Uterus (tissue), 4 donors: ENCODE results near the gene INPP5J. TPM values are rescaled to one million over a fixed set of nuclear protein-coding genes. Genes with fewer than 3 reads are reported as not detected.

ENCODE experiments used
- DNase-seq, 2 donors: peaks; one replicate each; pipeline ENCODE4 v3.0.0-alpha.2; 2019 to 2020
- H3K27ac ChIP-seq, 2 donors: fragments of 200-600 bp; sonication (generic); 1 replicate in 1 of 2; 2 replicates in 1 of 2; pipeline ENCODE4 v1.5.1; 2016 to 2018
- H3K27me3 ChIP-seq, 2 donors: fragments of 200-600 bp; sonication (generic); one replicate each; pipeline ENCODE4 v1.5.1; 2018 to 2019; ENCODE audit warnings: control low read depth in 1 of 2
- H3K36me3 ChIP-seq, 2 donors: fragments of 200-600 bp; sonication (generic); one replicate each; pipeline ENCODE4 v1.5.1; 2019; ENCODE audit warnings: control low read depth in 1 of 2
- H3K4me1 ChIP-seq, 2 donors: fragments of 200-600 bp; sonication (generic); one replicate each; pipeline ENCODE4 v1.5.1; 2018 to 2019; ENCODE audit warnings: control low read depth in 1 of 2
- H3K4me3 ChIP-seq, 2 donors: fragments of 200-600 bp; sonication (generic); 1 replicate in 1 of 2; 2 replicates in 1 of 2; pipeline ENCODE4 v1.5.1; 2018 to 2019; ENCODE audit warnings: mild to moderate bottlenecking in 1 of 2
- H3K9me3 ChIP-seq, 2 donors: fragments of 200-600 bp; sonication (generic); one replicate each; pipeline ENCODE4 v1.5.1; 2019; ENCODE audit warnings: control low read depth in 1 of 2
- POLR2A ChIP-seq, 2 donors: fragments of 450-650 bp; IDR thresholded peaks; one replicate each; pipeline ENCODE4 v1.6.1; 2016; ENCODE audit warnings: antibody characterized with exemption in 2 of 2, mild to moderate bottlenecking in 1 of 2, moderate library complexity in 1 of 2
- intact Hi-C: fragments of 100-400 bp; cut with DNase I; formaldehyde crosslinking; loops from one replicate; pipeline ENCODE4 v1.15.1; 2023; ENCODE audit warnings: low total_unique reads
- total RNA-seq, 4 donors: library from RNA; depleted of rRNA in 3 of 4; stranded (reverse); fragments of >200 nt in 3 of 4; gene quantifications; one replicate each; pipeline versions ENCODE4 v1.1.0 to v1.2.4, GENCODE V29; 2014 to 2023
- TF ChIP-seq, protein P1 (sequence below), 4 experiments: fragments of 200-600 bp in 2 of 4; fragments of 450-650 bp in 2 of 4; sonication (generic) in 2 of 4; IDR thresholded peaks; one replicate each; pipeline ENCODE4 v1.5.1; 2016 to 2019; ENCODE audit warnings: antibody characterized with exemption in 4 of 4, mild to moderate bottlenecking in 2 of 4, moderate library complexity in 1 of 4
- donor health status: DM: yes; HTN: yes; CAD: no.

INPP5J gene
- total RNA-seq, 4 donors from 2014 or later: 0.59 to 7.9 (median 3.0) TPM

DNA sequence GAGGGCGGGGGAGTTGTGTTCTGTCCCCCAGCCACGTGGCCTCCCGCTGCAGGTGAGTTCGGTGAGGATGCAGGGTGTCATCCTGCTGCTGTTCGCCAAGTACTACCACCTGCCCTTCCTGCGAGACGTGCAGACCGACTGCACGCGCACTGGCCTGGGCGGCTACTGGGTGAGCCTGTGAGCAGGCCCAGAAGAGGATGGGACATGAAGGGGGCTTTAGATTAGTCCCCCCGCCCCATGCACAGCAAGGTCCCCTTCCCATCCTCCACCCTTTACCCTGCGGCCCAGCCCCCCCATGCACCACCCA lies 4.1 kb downstream of the INPP5J start:
- Histone ChIP-seq H3K36me3 (no peaks in the 10 kb centered on the region), H3K27me3 (no peaks in the 10 kb centered on the region), H3K27ac (no peak overlapping the region), H3K9me3 (no peaks in the 10 kb centered on the region), H3K4me1 (peaks cover 0 to 6% of the 10 kb centered on the region in 2 donors), H3K4me3 (no peak overlapping the region)
- intact Hi-C loops: no loop called here
- no peak for DNase-seq
- TF ChIP-seq, protein P1, sequence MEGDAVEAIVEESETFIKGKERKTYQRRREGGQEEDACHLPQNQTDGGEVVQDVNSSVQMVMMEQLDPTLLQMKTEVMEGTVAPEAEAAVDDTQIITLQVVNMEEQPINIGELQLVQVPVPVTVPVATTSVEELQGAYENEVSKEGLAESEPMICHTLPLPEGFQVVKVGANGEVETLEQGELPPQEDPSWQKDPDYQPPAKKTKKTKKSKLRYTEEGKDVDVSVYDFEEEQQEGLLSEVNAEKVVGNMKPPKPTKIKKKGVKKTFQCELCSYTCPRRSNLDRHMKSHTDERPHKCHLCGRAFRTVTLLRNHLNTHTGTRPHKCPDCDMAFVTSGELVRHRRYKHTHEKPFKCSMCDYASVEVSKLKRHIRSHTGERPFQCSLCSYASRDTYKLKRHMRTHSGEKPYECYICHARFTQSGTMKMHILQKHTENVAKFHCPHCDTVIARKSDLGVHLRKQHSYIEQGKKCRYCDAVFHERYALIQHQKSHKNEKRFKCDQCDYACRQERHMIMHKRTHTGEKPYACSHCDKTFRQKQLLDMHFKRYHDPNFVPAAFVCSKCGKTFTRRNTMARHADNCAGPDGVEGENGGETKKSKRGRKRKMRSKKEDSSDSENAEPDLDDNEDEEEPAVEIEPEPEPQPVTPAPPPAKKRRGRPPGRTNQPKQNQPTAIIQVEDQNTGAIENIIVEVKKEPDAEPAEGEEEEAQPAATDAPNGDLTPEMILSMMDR (IDR thresholded peaks at IDR 0.05): no peak
- no peak for TF ChIP-seq POLR2A (IDR thresholded peaks at IDR 0.05)

DNA sequence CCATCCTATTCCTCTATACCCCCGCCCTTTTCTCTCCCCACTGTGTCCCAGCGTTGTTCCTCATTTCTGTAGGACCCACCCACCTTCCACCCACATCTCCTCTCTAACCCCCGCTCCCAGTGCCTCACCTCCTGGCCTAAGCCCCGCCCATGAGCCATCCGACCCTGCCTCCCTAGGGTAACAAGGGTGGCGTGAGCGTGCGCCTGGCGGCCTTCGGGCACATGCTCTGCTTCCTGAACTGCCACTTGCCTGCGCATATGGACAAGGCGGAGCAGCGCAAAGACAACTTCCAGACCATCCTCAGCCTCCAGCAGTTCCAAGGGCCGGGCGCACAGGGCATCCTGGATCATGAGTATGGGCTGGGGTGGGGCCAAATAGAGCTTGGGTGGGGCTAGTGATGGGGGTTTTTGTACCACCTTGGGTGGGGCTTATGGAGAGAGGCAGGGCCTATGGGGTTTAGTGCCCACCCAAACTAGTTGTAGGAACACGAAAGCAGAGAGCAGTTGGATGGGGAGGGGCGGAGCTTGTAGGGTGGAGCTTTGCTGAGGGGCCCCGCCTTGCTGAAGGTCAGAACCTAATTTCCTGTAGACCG lies 4.5 kb downstream of the INPP5J start:
- Histone ChIP-seq H3K9me3 (no peaks in the 10 kb centered on the region), H3K27me3 (no peaks in the 10 kb centered on the region), H3K27ac (no peak overlapping the region), H3K4me1 (peaks cover 0 to 6% of the 10 kb centered on the region in 2 donors), H3K36me3 (no peaks in the 10 kb centered on the region), H3K4me3 (no peak overlapping the region)
- DNase-seq: no peak
- no peak for TF ChIP-seq POLR2A (IDR thresholded peaks at IDR 0.05)
- TF ChIP-seq, protein P1 (IDR thresholded peaks at IDR 0.05): no peak
- intact Hi-C loops: no loop called here

DNA sequence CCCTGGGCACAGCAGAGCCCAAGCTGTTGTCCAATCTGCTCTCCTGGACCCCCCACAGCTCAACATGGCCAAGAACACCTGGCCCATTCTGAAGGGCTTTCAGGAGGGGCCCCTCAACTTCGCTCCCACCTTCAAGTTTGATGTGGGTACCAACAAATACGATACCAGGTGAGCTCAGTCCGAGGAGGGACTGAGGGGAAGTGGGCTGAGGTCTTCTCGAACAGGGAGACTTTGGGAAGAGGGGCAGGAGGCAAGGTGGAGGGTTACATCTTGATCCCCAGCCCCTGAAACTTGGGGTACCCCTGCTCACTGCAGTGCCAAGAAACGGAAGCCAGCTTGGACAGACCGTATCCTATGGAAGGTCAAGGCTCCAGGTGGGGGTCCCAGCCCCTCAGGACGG lies 5.4 kb downstream of the INPP5J start:
- no peak for DNase-seq
- Histone ChIP-seq H3K4me3 (no peak overlapping the region), H3K4me1 (peaks cover 0 to 3% of the 10 kb centered on the region in 2 donors), H3K27ac (no peak overlapping the region), H3K36me3 (no peaks in the 10 kb centered on the region), H3K9me3 (no peaks in the 10 kb centered on the region), H3K27me3 (no peaks in the 10 kb centered on the region)
- TF ChIP-seq, protein P1 (IDR thresholded peaks at IDR 0.05): no peak
- TF ChIP-seq POLR2A (IDR thresholded peaks at IDR 0.05): no peak
- intact Hi-C loops: no loop called here

DNA sequence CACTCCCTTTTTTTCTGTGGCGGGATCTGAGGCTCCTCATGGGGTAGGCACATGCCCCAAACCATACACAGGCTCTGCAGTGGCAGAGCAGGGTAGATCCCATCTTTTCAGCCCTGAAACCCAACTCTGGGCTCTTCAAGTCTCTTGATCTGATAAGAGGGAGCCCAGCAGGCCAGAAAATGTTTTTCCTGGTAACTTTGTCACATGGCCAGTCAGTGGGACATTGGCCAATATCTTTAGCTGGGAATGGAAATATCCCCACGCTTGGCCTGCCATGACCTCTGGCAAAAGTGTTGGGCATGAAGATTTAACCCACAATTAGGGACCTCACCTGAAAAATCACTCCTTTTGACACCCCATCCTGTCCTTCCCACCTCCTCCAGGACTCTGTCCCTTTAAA lies 8.1 kb downstream of the INPP5J start:
- TF ChIP-seq POLR2A (IDR thresholded peaks at IDR 0.05): no peak
- TF ChIP-seq, protein P1 (IDR thresholded peaks at IDR 0.05): no peak
- Histone ChIP-seq H3K27me3 (no peaks in the 10 kb centered on the region), H3K27ac (no peak overlapping the region), H3K9me3 (no peaks in the 10 kb centered on the region), H3K36me3 (no peaks in the 10 kb centered on the region), H3K4me3 (no peak overlapping the region), H3K4me1 (no peaks in the 10 kb centered on the region)
- no peak for DNase-seq
- intact Hi-C loops: no loop called here

DNA sequence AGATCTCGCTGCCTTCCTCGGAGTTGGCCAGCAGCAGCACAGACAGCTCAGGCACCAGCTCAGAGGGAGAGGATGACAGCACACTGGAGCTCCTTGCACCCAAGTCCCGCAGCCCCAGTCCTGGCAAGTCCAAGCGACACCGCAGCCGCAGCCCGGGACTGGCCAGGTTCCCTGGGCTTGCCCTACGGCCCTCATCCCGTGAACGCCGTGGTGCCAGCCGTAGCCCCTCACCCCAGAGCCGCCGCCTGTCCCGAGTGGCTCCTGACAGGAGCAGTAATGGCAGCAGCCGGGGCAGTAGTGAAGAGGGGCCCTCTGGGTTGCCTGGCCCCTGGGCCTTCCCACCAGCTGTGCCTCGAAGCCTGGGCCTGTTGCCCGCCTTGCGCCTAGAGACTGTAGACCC lies 11.1 kb downstream of the INPP5J start:
- intact Hi-C loops: no loop called here

More for the DNA sequence above, 11.1 kb downstream of the INPP5J start:
- TF ChIP-seq, protein P1 (IDR thresholded peaks at IDR 0.05): no peak
- no peak for TF ChIP-seq POLR2A (IDR thresholded peaks at IDR 0.05)
- no peak overlapping the region for H3K4me3 ChIP-seq
- H3K27ac ChIP-seq: no peak overlapping the region
- H3K27me3 ChIP-seq: no peaks in the 10 kb centered on the region
- no peak for DNase-seq
- H3K9me3 ChIP-seq: no peaks in the 10 kb centered on the region
- no peaks in the 10 kb centered on the region for H3K36me3 ChIP-seq
- H3K4me1 ChIP-seq: no peaks in the 10 kb centered on the region
